ENCODE measurements around the gene BANF2.

The BANF2 gene

DNA sequence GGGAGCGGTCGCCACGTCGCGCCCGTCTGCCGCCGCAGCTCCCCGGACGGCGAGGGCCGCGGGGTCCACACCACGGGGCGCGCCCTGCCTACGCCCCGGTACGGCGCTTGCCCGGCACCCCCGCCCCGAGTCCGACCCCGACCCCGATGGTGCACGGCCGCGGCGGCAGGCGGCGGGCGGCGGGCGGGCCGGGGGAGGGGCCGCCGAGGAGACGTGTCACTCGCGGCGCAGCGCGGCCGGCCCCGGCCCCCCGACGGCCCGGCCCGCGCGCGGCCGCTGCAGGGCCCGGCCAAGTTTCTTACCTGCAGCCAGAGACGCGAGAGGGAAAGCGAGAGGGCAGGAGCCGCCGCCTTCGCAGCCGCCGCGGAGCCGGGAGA is 18.1 kb upstream of the BANF2 start:
- DNase-seq (ENCODE audit: low read depth, low spot score) = no peak
- H3K27ac ChIP-seq = peak overlapping the region; percentile 91

DNA sequence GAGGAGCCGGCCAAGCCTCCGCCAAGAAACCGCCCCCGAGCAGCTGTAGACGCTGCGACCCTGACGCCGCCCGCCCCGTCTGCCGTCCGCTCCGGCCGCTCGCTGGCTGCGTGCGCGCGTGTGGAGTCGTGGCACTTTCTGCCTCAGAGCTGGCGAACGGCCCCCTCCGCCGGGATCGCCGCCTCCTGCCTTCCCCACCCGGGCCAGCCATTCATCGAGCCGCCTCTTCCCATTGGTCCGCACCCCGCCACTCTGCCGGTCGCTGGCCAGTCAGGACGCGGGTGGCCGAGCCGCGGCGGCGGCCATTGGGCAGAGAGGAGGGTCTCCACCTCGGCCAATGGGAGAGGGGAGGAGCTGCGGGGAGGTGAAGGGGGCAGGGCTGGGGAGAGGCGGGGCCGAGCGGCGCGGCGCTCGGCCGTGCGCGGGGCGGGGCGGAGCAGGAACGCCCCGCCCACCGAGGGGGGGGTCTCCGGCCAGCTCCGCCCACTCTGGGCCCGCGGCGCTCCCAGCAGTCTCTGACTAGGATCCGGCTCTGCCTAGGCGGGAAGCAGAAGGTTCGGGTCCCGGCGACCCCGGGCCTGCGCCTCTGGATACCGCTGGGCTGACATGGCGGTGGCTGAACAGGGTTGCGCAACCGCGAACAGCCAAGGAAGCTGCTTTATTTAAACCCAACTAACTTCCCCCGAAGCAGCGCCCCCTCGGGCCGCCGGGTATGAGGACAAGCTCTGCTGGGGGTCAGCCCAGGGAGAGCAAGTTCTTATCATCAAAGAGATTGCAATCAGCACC is 17.5 kb upstream of the BANF2 start, which contains the start of gene RRBP1:
Gene RRBP1, minus strand, starts transcription at position 140 of the 786 bp plus-strand sequence. CDS start 21,735 bp downstream, outside the sequence.
- DNase-seq (ENCODE audit: low read depth, low spot score) = peak; percentile 88
- H3K27ac ChIP-seq = peak within 1 kb of the TSS; percentile 91

DNA sequence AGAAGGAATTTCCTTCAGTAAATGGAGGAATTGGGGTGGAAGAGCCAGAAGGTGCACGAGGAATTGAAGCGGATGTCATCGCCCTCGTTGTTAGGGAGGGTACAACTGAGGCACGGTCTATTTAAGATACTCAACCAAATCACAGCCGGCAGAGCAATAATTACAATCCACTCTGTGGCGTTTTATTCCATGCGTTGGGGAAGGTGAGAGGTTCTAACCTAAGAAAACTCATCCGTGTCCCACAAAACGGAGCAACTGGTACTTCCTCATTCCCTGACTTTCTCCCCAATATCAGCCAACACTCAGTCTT is 16.9 kb upstream of the BANF2 start:
- peak overlapping the region; percentile 91 for H3K27ac ChIP-seq
- no peak for DNase-seq (ENCODE audit: low read depth, low spot score)

DNA sequence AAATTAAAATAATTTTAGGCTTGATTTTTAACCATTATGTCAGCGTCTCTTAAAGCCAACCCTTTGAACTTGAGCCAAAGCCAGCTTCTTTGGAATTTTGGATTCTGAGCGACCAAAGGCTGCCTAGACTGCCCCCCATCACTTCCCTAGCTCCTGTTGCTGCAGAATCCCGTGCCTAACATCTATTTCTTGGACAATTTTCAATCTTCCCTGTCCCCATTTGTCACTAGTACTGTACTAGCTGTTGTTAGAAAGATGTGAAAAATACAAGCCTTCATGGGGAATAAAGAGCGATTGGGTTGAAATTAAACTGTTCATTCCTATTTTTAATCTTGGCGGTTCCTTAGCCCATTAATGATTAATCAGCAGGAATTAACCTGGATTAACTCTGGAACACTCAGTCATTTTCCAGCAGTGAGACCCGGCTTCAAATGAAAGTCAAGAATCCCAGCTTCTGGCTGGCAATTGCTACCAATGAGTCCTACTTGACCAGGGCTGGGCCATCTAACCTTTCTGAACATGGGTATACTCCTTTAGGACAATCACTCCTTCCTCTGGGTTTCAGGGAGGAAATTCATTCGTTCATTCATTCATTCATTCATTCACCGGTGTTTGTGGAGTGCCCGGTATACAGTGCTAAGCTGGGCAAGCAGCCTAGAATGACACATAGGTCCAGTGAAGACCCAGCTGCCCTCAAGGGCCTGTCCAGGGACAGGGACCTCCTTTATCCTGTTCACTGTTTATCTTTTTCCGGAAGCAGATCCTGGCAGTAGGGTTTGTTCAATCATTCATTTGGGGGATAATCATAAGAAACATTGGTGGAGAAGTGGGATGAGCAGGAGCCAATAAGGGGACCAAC is 16.3 kb upstream of the BANF2 start:
- no peak for DNase-seq (ENCODE audit: low read depth, low spot score)
- H3K27ac ChIP-seq = no peak overlapping the region

DNA sequence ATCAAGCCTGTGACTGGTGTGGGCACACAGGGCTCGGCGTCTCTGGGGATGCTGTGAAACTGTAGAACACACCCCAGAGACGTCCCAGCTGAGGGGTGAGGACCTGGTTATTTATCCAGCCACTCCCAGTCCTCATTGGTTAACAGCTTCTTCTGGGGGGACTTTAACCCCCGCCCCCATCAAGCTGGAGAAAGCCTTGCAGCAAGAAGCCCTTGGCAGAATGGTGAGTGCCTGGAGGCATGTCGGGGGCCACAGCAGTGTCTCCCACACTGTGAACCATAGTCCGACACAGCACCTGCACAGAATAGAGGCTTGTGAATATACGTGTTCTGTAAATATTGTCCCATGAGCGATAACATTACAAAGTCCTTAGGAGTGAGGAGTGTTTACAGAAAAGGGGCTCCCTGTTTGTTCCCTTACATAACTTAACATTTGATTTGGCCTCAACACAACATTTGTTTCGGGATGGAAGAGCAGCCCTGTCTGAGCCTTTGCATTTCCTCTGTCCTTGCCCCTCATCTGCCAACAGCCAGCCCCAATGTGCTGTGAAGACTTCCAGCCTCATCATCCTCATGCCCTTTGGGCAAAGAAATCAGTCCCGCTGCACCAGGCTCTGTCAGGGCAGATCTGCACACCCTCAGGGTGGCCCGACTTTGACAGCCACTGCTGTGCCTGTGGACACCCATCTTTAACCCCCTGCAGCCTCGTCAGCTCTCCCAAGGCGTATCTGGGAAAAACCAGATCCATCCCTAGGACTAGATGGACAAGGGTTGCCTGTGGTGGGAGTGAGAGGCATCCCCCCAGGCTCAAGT is 15.5 kb upstream of the BANF2 start:
- no peak for DNase-seq (ENCODE audit: low read depth, low spot score)
- no peak overlapping the region for H3K27ac ChIP-seq

DNA sequence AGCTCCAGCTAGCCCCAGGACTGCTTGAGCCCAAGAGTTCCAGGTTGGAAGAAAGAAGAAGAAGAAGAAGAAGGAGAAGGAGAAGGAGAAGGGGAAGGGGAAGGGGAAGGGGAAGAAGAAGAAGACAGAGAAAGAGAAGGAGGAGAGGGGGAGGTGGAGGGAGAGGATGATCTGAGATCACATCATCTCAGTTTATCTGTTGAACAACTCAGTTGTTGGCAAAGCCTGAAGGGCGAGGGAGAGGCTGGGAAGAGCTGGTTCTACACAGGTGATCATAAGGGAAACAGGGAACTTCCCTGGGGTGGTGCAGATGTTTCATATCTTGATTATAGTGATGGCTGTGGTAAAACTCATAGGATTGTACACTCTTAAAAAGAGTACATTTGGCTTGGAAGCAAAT is 14.6 kb upstream of the BANF2 start:
- H3K27ac ChIP-seq = no peak overlapping the region
- no peak for DNase-seq (ENCODE audit: low read depth, low spot score)

DNA sequence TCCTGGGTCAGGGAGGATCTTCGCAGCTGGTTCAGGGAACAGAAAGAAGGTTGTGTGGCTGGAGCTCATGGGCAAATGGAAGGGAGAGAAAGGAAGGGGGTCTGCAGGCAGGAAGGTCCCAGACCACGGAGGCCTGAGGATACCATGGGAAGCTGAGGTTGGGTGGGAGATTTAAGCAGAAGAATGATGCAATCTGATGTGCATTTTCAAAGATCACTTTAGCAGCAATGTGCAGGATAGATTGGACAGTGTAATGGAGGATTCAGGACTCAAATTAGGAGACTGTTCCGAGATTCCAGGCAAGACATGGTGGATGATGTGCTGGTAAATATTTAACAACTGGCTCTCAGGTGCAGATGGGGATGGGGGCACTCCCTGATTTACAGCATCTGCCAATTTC is 12.0 kb upstream of the BANF2 start:
- no peak for DNase-seq (ENCODE audit: low read depth, low spot score)

DNA sequence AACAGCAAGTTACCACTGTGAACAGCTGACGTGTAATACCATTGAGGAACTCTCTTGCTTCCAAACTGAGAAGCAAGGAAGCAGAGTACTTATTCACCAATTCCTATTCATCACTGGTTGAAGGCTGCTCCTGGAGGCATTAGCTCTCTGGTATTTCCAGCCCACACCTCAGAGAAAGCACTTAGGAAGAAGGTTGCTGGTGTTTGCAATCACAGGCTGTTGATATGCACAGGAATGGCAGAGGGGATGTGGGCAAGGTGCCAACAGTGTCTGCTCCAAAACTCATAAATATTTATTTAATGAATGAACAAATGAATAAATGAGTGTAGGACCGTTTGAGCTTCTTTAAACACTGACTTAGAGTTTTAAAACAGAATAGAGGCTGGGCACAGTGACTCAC is 10.8 kb upstream of the BANF2 start:
- DNase-seq (ENCODE audit: low read depth, low spot score) = no peak

More for the DNA sequence above, 12.0 kb upstream of the BANF2 start:
- no peak overlapping the region for H3K27ac ChIP-seq

DNA sequence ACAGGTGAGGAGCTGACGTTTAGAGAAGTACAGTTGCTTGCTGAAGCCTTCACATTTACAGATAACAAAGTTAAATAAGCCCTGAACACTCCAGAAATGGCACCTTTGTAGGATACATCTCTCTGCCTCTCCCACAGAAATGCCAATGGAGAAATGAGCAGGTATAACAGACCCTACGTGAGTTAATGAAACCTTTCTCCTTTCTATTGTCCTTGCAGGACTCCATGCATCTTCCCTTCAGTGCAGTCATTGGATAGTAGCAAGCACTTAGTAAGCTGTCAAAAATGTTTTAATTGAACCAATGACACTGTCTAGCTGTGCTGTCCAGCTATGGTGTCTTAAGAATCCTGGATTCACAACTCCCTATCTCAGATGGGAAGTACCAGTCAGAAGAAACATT is 9.6 kb upstream of the BANF2 start:
- DNase-seq (ENCODE audit: low read depth, low spot score) = no peak
- H3K27ac ChIP-seq = no peak overlapping the region

More for the DNA sequence above, 10.8 kb upstream of the BANF2 start:
- H3K27ac ChIP-seq = no peak overlapping the region

DNA sequence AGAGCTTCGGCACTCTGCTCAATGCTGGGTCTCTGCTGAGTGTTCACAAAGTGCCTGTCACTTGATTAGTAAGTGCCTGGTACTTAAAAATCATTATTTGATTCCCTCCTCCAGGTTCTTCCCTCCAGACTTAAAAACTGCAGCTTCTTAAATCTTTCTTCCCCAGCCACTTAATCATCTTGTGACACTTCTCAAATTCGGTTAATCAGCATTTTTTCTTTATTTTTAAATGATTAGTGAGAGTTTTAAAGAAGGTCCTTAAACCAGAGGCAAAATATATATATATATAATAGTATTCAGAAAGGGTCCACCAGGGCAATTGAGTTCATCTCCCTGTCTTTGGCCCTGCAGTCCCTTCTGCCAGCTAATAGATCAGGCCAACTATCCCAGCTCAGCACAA is 8.0 kb upstream of the BANF2 start:
- no peak for DNase-seq (ENCODE audit: low read depth, low spot score)
- H3K27ac ChIP-seq = no peak overlapping the region

DNA sequence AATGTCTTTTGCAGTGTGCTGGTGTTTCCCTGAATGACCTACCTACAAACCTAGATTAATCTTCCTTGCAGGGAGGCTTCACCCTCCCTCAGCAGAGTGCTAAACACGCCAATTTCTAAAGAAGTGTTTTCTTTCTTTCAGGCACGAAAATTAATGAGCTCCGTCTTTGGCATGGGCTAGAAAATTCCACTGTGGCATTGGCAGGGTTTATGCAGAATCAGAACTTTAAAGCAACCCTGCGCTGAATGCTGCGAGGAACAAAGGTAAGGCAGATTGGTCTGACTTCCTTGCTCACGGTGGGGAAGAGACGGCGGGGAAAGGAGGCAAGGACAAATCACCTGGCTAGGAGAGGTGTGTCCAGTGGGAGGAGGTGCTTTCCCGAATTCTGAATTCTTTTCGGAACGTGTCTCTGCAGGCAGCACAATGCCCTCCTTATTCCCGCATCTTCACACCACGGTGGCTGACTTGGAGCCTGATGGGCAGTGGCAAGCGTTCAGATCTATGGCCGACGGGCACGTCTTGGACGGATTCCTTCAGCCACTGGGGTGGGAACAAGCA is 6.2 kb upstream of the BANF2 start:
- DNase-seq (ENCODE audit: low read depth, low spot score) = no peak

DNA sequence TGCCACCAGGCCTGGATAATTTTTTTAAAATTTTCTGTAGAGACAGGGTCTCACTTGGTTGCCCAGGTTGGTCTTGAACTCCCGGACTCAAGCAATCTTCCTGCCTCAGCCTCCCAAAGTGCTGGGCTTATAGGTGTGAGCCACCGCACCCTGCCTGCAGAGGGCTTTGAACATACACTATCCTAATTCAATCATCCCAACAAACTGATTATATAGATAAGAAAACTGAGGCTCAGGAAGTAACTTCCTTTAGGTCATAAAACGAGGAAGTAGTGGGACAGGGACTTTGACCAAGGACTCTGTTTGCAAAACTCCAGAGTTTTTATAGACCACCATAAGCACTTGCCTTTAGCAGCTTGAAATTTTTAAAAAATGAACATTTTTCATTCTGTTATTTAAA is 5.0 kb upstream of the BANF2 start:
- H3K27ac ChIP-seq = no peak overlapping the region
- DNase-seq (ENCODE audit: low read depth, low spot score) = no peak

More for the DNA sequence above, 6.2 kb upstream of the BANF2 start:
- H3K27ac ChIP-seq = no peak overlapping the region

DNA sequence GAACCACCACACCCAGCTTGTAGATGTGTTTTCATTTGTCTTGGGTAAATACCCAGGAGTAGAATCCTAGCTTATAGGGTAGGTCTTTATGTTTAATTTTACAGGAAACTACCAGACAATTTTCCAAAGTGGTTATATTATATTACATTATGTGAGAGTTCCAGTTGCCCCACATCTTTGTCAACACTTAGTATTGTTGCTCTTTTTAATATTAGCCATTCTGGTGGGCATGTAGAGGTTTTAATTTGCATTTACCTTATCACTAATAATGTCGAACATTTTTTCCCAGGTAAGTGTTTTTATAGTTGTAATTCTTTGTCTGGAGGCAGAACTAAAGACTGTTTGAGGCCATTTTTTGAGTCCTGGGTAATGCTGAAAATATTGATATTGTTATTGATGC is 3.5 kb upstream of the BANF2 start:
- no peak overlapping the region for H3K27ac ChIP-seq
- DNase-seq (ENCODE audit: low read depth, low spot score) = no peak

DNA sequence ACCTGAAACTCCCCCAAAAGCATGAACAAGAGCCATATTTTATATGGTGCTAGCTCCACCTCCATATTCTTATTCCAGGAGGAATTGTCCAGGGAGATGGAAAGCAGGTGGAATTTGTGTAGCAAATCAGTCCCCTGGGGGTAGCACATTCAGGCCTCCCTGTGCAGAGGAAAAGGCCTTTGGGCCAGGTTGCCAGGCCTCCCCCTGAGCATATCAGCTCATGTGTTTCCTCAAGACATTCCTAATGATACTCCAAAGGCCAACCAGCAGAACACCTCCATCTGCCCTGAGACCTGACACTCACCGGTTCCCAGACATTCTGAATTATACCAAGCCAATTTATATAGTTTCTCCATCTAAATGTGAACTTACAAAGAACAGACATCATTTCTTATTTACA is 2.6 kb upstream of the BANF2 start:
- no peak overlapping the region for H3K27ac ChIP-seq
- no peak for DNase-seq (ENCODE audit: low read depth, low spot score)

DNA sequence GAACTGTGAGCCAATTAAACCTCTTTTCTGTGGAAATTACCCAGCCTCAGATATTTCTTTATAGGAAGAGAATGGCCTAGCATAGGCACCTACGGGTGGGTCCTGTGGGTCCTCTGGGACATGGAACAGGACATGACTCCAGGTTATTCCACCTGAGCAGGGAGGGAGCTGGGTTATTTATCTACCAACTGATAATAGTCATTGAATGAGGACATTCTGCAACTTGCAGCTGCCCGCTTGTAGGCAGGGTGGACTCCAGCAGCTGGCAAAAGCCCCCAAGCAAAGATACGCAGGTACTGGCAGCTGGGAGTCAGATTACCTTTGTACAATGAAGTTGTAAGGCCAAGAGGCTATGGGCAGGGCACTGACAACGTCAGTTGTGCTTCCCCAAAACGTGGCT is 1.4 kb upstream of the BANF2 start:
- no peak for DNase-seq (ENCODE audit: low read depth, low spot score)
- H3K27ac ChIP-seq = no peak overlapping the region

DNA sequence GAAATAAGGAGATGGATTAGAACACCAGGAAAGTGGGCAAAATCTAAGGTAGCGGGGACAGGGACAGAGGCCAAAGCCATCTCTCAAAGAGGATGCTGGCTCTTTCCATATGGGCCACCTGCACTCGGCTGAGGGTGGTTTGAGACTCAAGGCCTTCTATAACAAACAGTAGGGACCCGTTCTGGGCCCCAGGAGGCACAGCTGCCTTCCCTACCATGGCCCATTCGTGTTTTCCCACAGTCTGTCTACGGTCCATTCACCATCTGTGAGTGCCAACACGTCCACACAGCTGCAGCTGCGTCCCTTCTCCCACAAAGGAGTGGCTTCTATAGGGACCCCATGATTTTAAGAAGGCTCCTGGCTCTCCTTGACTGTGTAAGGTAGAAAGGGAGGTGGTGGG is 871 bp downstream of the BANF2 start:
- no peak overlapping the region for H3K27ac ChIP-seq
- no peak for DNase-seq (ENCODE audit: low read depth, low spot score)

DNA sequence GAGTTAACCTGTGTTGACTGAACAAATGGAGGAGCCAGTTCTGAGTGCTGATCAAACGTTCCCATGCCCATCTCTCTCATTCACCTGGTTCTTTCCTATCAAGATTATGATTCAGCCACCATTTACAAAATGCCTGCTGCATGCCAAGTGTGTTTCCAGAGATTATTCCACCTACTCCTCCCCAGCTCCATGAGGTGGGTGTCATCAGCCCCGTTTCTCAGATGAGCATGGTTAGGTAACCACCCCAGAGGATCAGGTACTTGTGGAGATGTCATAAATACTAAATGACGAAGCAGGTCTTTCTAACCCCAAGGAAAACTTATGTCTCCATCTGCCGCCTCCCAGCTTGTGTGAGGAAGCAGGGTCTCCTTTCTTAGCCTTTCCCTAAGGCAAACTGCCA is 2.1 kb downstream of the BANF2 start:
- DNase-seq (ENCODE audit: low read depth, low spot score) = no peak
- no peak overlapping the region for H3K27ac ChIP-seq

DNA sequence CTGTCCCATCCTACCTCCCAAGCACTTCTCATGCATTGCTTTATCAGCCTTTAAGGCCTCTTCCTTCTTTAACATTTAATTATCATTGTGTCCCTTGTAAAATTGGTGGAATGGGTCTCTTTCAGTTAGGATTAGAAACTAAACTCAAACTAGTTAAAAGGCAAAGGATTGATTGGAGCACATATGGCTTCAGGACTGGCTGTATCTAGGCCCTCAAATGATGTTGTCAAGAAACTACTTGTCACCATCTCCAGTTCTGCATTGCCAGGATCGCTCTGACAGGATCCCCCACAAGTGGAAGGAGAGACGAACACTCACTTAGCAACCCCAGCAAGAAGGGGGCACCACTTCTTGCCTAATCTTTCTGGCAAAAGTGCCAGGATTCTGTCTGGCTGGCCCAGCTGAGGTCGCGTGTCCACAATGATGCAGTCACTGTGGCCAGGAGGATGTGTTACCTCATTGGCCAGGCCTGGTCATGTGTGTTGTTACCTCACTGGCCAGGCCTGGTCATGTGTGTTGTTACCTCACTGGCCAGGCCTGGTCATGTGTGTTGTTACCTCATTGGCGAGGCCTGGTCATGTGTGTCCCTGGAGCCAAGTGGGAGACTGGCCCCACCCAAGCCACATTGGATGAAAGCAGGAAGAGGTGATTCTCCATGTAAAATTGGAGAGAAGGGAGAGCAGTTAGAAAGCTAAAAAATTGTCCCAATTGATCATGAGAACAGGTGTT is 5.0 kb downstream of the BANF2 start:
- no peak for DNase-seq (ENCODE audit: low read depth, low spot score)

DNA sequence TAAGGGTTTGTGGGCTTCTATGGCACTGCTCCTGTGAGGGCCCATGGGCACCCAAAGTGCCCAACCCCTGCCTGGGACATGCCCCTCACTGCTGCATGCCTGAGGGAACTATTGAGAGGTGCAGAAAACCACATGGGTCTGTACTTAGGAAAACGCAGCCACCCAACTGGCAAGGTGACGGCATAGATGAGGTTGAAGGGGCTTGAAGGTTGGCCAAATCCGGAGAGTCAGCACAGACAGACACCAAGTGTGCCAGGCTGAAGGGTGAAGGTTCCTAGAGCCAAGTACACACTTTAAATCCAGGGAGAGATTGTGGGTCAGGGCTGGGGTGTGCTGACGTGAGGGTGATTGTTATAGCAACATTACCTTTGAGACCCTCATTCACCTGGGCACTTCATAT is 6.2 kb downstream of the BANF2 start:
- no peak for DNase-seq (ENCODE audit: low read depth, low spot score)
- no peak overlapping the region for H3K27ac ChIP-seq

More for the DNA sequence above, 5.0 kb downstream of the BANF2 start:
- no peak overlapping the region for H3K27ac ChIP-seq

DNA sequence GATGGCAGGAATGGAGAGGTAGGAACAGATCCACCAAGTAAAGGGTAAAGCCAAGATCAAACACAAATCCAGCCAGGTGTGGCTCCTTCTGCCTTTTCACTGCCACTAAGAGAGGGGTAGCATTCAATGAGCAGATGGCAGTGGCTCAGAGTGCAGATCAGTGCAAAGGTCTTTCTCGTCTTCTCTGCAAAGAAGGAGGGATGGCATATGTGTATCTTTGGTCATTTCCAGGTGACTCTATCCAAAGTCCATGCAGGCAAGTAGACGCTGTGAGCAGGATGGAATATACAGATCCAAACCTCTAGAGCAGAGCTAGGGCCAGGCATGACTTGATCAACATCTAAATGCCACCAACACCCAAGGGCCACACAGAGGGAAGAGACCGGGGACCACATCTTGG is 6.9 kb downstream of the BANF2 start:
- no peak overlapping the region for H3K27ac ChIP-seq
- DNase-seq (ENCODE audit: low read depth, low spot score) = no peak

Measured in epithelial cell of prostate (primary cell).